K562 (cell line): ENCODE results near the gene TMEM120B. TPM values are rescaled to one million over a fixed set of nuclear protein-coding genes. Genes with fewer than 3 reads are reported as not detected.

Experiments used
- ADNP ChIP-seq: fragments of 200-800 bp; sonication (Bioruptor generic); IDR thresholded peaks from 2 replicates; pipeline ENCODE4 v1.6.1; 2016; ENCODE audit warnings: missing genetic modification characterization, missing compliant biosample characterization
- BRD9 ChIP-seq: fragments of 450-650 bp; IDR thresholded peaks from 2 replicates; pipeline ENCODE4 v1.6.1; 2018; ENCODE audit warnings: low read depth; ENCODE audit not compliant: partially characterized antibody
- FOXJ2 ChIP-seq: fragments of 200-800 bp; sonication (Bioruptor generic); IDR thresholded peaks from 2 replicates; pipeline ENCODE4 v1.6.1; 2016; ENCODE audit warnings: missing genetic modification characterization, missing compliant biosample characterization
- GTF2B ChIP-seq: IDR thresholded peaks from 2 replicates; pipeline ENCODE4 v1.6.1; 2011; ENCODE audit not compliant: insufficient read length; ENCODE audit errors: extremely low read depth
- HMGN3 ChIP-seq: IDR thresholded peaks from 2 replicates; pipeline ENCODE4 v1.6.1; 2011; ENCODE audit warnings: borderline replicate concordance, low read depth, mild to moderate bottlenecking, mixed read lengths, low read length; ENCODE audit not compliant: insufficient read length; ENCODE audit errors: extremely low read depth
- KDM1A ChIP-seq, 2 experiments: fragments of 450-650 bp; IDR thresholded peaks; 2 replicates each; pipeline ENCODE4 v1.6.1; 2016; ENCODE audit warnings: mild to moderate bottlenecking in 2 of 2
- MXD1 ChIP-seq: fragments of 250-450 bp; sonication (Bioruptor Pico); IDR thresholded peaks from 2 replicates; pipeline ENCODE4 v1.8.0; 2021; ENCODE audit warnings: borderline replicate concordance, mild to moderate bottlenecking, moderate library complexity; ENCODE audit not compliant: poor library complexity, severe bottlenecking
- POLR2AphosphoS5 ChIP-seq: IDR thresholded peaks from 2 replicates; pipeline ENCODE4 v1.6.1; 2011; ENCODE audit warnings: mild to moderate bottlenecking, low read depth, low read length, moderate library complexity; ENCODE audit not compliant: control insufficient read depth, insufficient read depth
- RBBP5 ChIP-seq: fragments of 200-600 bp; sonication (generic); IDR thresholded peaks from 2 replicates; pipeline ENCODE4 v1.6.1; 2012; ENCODE audit warnings: borderline replicate concordance, mild to moderate bottlenecking, low read length, control low read depth, inconsistent platforms; ENCODE audit not compliant: insufficient read depth, poor library complexity, severe bottlenecking
- RBM34 ChIP-seq: fragments of 200-400 bp; formaldehyde crosslinking; IDR thresholded peaks from 2 replicates; pipeline ENCODE4 v1.6.1; 2018; ENCODE audit warnings: low read length, borderline replicate concordance; ENCODE audit not compliant: insufficient read depth
- SAP30 ChIP-seq: fragments of 200-600 bp; sonication (generic); IDR thresholded peaks from 2 replicates; pipeline ENCODE4 v1.6.1; 2012; ENCODE audit warnings: borderline replicate concordance, low read depth, mild to moderate bottlenecking, moderate library complexity, low read length, control low read depth, inconsistent platforms; ENCODE audit not compliant: insufficient read depth, poor library complexity, severe bottlenecking
- SUPT5H ChIP-seq: fragments of 450-650 bp; IDR thresholded peaks from 2 replicates; pipeline ENCODE4 v1.6.1; 2016
- TAF7 ChIP-seq: fragments of 450-650 bp; IDR thresholded peaks from 2 replicates; pipeline ENCODE4 v1.6.1; 2016; ENCODE audit warnings: missing genetic modification characterization, missing compliant biosample characterization
- ZNF133 ChIP-seq: fragments of 250-450 bp; sonication (Bioruptor Pico); IDR thresholded peaks from 2 replicates; pipeline ENCODE4 v1.4.0; 2020; ENCODE audit warnings: mild to moderate bottlenecking
- ZNF253 ChIP-seq: fragments of 250-450 bp; sonication (Bioruptor Pico); conservative IDR thresholded peaks from 2 replicates; pipeline ENCODE4 v1.6.1; 2021; ENCODE audit warnings: mild to moderate bottlenecking
- polyA plus RNA-seq, 8 experiments: library from polyadenylated mRNA; depleted of rRNA in 4 of 8; stranded (reverse) in 5 of 8; unstranded in 3 of 8; fragments of >200 nt; fragmentation: Nextera tagmentation in 2 of 8; fragmentation: Illumina TruSeq in 1 of 8; extraction: Ambion mirVana in 2 of 8; extraction: Trizol in 1 of 8; gene quantifications; 2 replicates each; pipeline versions ENCODE4 v1.2.1 to v1.2.3, GENCODE V29; 2011 to 2014; ENCODE audit warnings: inconsistent platforms in 1 of 8, missing spikeins in 1 of 8
- total RNA-seq, 7 experiments: library from RNA; depleted of rRNA in 6 of 7; stranded (reverse); fragments of >200 nt in 6 of 7; fragmentation: Illumina TruSeq in 2 of 7; extraction: Trizol in 2 of 7; gene quantifications; 2 replicates each; pipeline versions ENCODE4 v1.2.1 to v1.2.3, GENCODE V29; 2011 to 2021; ENCODE audit warnings: low replicate concordance in 1 of 7
- TF ChIP-seq, protein P1 (sequence below): fragments of 250-450 bp; sonication (Bioruptor Pico); IDR thresholded peaks from 2 replicates; pipeline ENCODE4 v1.5.0; 2021; ENCODE audit warnings: mild to moderate bottlenecking, borderline replicate concordance
- TF ChIP-seq, protein P2 (sequence below): fragments of 250-450 bp; sonication (Bioruptor Pico); IDR thresholded peaks from 2 replicates; pipeline ENCODE4 v1.9.0; 2021; ENCODE audit warnings: mild to moderate bottlenecking, inconsistent platforms
- TF ChIP-seq, protein P3 (sequence below): fragments of 450-650 bp; IDR thresholded peaks from 2 replicates; pipeline ENCODE4 v1.7.0; 2016; ENCODE audit warnings: borderline replicate concordance

Gene TMEM120B
- total and polyA plus RNA-seq, 9 of the 15 experiments (the other 6 are each of a cell fraction or from before 2014, with no cell fraction given): 1.7 to 18.6 (median 7.4) TPM

- TF ChIP-seq GTF2B (peak; percentile 58), MXD1 (CRISPR knock-in tag) (no peak), SAP30 (peak; percentile 66), TAF7 (tag) (peak; percentile 92), HMGN3 (peak; percentile 29), ZNF133 (no peak), KDM1A (IDR thresholded peaks at IDR 0.05) (no peak), RBM34 (no peak), SUPT5H (peak; percentile 95), FOXJ2 (tag) (no peak), ZNF253 (no peak), RBBP5 (peak; percentile 10), POLR2AphosphoS5 (peak; percentile 94), ADNP (tag) (no peak), BRD9 (peak; percentile 59)
- TF ChIP-seq, protein P1, sequence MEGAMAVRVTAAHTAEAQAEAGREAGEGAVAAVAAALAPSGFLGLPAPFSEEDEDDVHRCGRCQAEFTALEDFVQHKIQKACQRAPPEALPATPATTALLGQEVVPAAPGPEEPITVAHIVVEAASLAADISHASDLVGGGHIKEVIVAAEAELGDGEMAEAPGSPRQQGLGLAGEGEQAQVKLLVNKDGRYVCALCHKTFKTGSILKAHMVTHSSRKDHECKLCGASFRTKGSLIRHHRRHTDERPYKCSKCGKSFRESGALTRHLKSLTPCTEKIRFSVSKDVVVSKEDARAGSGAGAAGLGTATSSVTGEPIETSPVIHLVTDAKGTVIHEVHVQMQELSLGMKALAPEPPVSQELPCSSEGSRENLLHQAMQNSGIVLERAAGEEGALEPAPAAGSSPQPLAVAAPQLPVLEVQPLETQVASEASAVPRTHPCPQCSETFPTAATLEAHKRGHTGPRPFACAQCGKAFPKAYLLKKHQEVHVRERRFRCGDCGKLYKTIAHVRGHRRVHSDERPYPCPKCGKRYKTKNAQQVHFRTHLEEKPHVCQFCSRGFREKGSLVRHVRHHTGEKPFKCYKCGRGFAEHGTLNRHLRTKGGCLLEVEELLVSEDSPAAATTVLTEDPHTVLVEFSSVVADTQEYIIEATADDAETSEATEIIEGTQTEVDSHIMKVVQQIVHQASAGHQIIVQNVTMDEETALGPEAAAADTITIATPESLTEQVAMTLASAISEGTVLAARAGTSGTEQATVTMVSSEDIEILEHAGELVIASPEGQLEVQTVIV (CRISPR knock-in tag): no peak
- TF ChIP-seq, protein P2, sequence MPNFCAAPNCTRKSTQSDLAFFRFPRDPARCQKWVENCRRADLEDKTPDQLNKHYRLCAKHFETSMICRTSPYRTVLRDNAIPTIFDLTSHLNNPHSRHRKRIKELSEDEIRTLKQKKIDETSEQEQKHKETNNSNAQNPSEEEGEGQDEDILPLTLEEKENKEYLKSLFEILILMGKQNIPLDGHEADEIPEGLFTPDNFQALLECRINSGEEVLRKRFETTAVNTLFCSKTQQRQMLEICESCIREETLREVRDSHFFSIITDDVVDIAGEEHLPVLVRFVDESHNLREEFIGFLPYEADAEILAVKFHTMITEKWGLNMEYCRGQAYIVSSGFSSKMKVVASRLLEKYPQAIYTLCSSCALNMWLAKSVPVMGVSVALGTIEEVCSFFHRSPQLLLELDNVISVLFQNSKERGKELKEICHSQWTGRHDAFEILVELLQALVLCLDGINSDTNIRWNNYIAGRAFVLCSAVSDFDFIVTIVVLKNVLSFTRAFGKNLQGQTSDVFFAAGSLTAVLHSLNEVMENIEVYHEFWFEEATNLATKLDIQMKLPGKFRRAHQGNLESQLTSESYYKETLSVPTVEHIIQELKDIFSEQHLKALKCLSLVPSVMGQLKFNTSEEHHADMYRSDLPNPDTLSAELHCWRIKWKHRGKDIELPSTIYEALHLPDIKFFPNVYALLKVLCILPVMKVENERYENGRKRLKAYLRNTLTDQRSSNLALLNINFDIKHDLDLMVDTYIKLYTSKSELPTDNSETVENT: no peak; the same call in 1 of the 2 replicates
- TF ChIP-seq, protein P3, sequence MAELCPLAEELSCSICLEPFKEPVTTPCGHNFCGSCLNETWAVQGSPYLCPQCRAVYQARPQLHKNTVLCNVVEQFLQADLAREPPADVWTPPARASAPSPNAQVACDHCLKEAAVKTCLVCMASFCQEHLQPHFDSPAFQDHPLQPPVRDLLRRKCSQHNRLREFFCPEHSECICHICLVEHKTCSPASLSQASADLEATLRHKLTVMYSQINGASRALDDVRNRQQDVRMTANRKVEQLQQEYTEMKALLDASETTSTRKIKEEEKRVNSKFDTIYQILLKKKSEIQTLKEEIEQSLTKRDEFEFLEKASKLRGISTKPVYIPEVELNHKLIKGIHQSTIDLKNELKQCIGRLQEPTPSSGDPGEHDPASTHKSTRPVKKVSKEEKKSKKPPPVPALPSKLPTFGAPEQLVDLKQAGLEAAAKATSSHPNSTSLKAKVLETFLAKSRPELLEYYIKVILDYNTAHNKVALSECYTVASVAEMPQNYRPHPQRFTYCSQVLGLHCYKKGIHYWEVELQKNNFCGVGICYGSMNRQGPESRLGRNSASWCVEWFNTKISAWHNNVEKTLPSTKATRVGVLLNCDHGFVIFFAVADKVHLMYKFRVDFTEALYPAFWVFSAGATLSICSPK: no peak
Measured at GRCh38 chr12:121802843-121803698, 90.5 kb downstream of the TMEM120B start (continued).
